ENCODE results near the gene VPS13C. TPM values are rescaled to one million over a fixed set of nuclear protein-coding genes. Genes with fewer than 3 reads are reported as not detected.

Gene VPS13C
- total RNA-seq = 38.2 and 41.3 TPM in 2 replicates

GRCh38 chr15:62060113-62060895 is at the start of gene VPS13C:
Gene VPS13C (minus strand): TSS chr15:62060447. CDS start chr15:62060374, 73 bp downstream.

GRCh38 chr15:62066663-62067447 is 6.6 kb upstream of the VPS13C start, which contains the start of gene C2CD4A:
Gene C2CD4A (plus strand): TSS chr15:62066977. CDS start chr15:62067614, 637 bp downstream.

Other genes starting within 250 kb of the VPS13C start
- 0.15 TPM in 1 of 2 replicates, not detected in the other for gene C2CD4A, start 6.5 kb upstream of the VPS13C start, total RNA-seq
- gene C2CD4B, start 104.8 kb upstream of the VPS13C start, total RNA-seq = 33.0 and 43.0 TPM in 2 replicates

Data from mammary microvascular endothelial cell (primary cell).